Endothelial cell of umbilical vein (primary cell): ENCODE data around the gene BRICD5. TPM values are rescaled to one million over a fixed set of nuclear protein-coding genes. Genes with fewer than 3 reads are reported as not detected.

Source experiments
- BruUV-seq: library from RNA; stranded (reverse); fragments of 400-500 nt; replicated peaks from 2 replicates; lab custom pipeline; 2021; lab: Mats Ljungman, UMichigan
- CTCF ChIA-PET: fragments of 300-600, 350-600 bp; sonication (Branson Sonifier 250); formaldehyde crosslinking; loops from one replicate; lab custom pipeline; 2021; ENCODE audit warnings: antibody characterized with exemption, inconsistent platforms; lab: Charles Lee
- POLR2A ChIA-PET: fragments of 300-600, 350-600 bp; sonication (Branson Sonifier 250); formaldehyde crosslinking; loops from one replicate; lab custom pipeline; 2021; ENCODE audit warnings: antibody characterized with exemption, inconsistent platforms; lab: Charles Lee
- DNase-seq: peaks from one replicate; pipeline ENCODE4 v3.0.0-alpha.2; 2011; ENCODE audit warnings: low read depth, low spot score
- FAIRE-seq: peaks from 2 replicates; lab custom pipeline; 2011; peaks lifted over from hg19 to GRCh38; lab: Jason Lieb, UNC
- H2AFZ ChIP-seq: 2 replicates; pipeline ENCODE4 v1.6.0; 2012; ENCODE audit warnings: low read depth, low read length, control low read depth, inconsistent platforms
- H3K27ac ChIP-seq: 2 replicates; pipeline ENCODE4 v1.5.1; 2011; ENCODE audit warnings: low read depth, mild to moderate bottlenecking, control low read depth, low read length, moderate library complexity; ENCODE audit not compliant: insufficient read depth
- H3K27me3 ChIP-seq, 2 experiments: 2 replicates each; pipeline versions ENCODE4 v1.6.0 to v1.6.1; 2011; ENCODE audit warnings: low read length in 2 of 2, mixed read lengths in 1 of 2; ENCODE audit not compliant: control insufficient read depth in 2 of 2, insufficient read depth in 2 of 2
- H3K36me3 ChIP-seq, 2 experiments: 2 replicates in 1 of 2; 3 replicates in 1 of 2; pipeline ENCODE4 v1.5.1; 2011; ENCODE audit warnings: low read length in 2 of 2, mild to moderate bottlenecking in 1 of 2, moderate library complexity in 1 of 2; ENCODE audit not compliant: control insufficient read depth in 2 of 2, insufficient read depth in 2 of 2; ENCODE audit errors: extremely low read depth in 1 of 2
- H3K4me1 ChIP-seq: 3 replicates; pipeline ENCODE4 v1.5.1; 2011; ENCODE audit warnings: mild to moderate bottlenecking, low read length; ENCODE audit not compliant: control insufficient read depth, insufficient read depth; ENCODE audit errors: extremely low read depth
- H3K4me2 ChIP-seq: 2 replicates; pipeline ENCODE4 v1.6.1; 2011; ENCODE audit warnings: low read length, control low read depth, mixed read lengths; ENCODE audit not compliant: insufficient read depth
- H3K4me3 ChIP-seq, 3 experiments: fragments of 200-600 bp in 1 of 3; sonication (generic), shearing (Covaris generic) in 1 of 3; replicated peaks in 1 of 3; 2 replicates each; pipeline ENCODE4 v1.5.1; 2011 to 2016; ENCODE audit warnings: control low read depth in 3 of 3, low read length in 3 of 3, mild to moderate bottlenecking in 2 of 3, inconsistent platforms in 1 of 3, low read depth in 1 of 3, moderate library complexity in 1 of 3; ENCODE audit not compliant: insufficient read depth in 1 of 3
- H3K79me2 ChIP-seq: 2 replicates; pipeline ENCODE4 v1.6.0; 2012; ENCODE audit warnings: low read length, inconsistent platforms; ENCODE audit not compliant: control insufficient read depth, insufficient read depth
- H3K9ac ChIP-seq: replicated peaks from 2 replicates; pipeline ENCODE3; 2011; ENCODE audit warnings: low read length, control low read depth; ENCODE audit not compliant: insufficient read depth; ENCODE audit errors: extremely low read depth
- H3K9me1 ChIP-seq: replicated peaks from 3 replicates; pipeline ENCODE4 v1.6.0; 2011; ENCODE audit warnings: mild to moderate bottlenecking, low read length; ENCODE audit not compliant: control insufficient read depth, insufficient read depth; ENCODE audit errors: extremely low read depth
- H3K9me3 ChIP-seq: replicated peaks from 2 replicates; pipeline ENCODE4 v1.5.1; 2012; ENCODE audit warnings: low read length, inconsistent platforms; ENCODE audit not compliant: control insufficient read depth, insufficient read depth
- H4K20me1 ChIP-seq: replicated peaks from 2 replicates; pipeline ENCODE3; 2011; ENCODE audit warnings: mild to moderate bottlenecking, low read length; ENCODE audit not compliant: control insufficient read depth, insufficient read depth; ENCODE audit errors: extremely low read depth
- CTCF ChIP-seq, 2 donors: IDR thresholded peaks; 1 replicate in 1 of 2; 2 replicates in 1 of 2; pipeline ENCODE4 v1.5.1; 2011; ENCODE audit warnings: low read length in 2 of 2, mild to moderate bottlenecking in 2 of 2, moderate library complexity in 2 of 2, control low read depth in 1 of 2, inconsistent platforms in 1 of 2, low read depth in 1 of 2; ENCODE audit not compliant: insufficient read depth in 1 of 2; ENCODE audit errors: extremely low read depth in 1 of 2
- FOS ChIP-seq: IDR thresholded peaks from 2 replicates; pipeline ENCODE4 v1.6.1; 2011; ENCODE audit warnings: mild to moderate bottlenecking, low read length, moderate library complexity, borderline replicate concordance; ENCODE audit not compliant: insufficient read depth
- GATA2 ChIP-seq: IDR thresholded peaks from 2 replicates; pipeline ENCODE4 v1.7.0; 2011; ENCODE audit warnings: low read depth, mild to moderate bottlenecking, moderate library complexity, mixed read lengths, low read length; ENCODE audit not compliant: insufficient read length, insufficient read depth
- POLR2AphosphoS5 ChIP-seq: IDR thresholded peaks from 2 replicates; pipeline ENCODE4 v1.6.1; 2012; ENCODE audit warnings: low read depth, mild to moderate bottlenecking, control low read depth, low read length, moderate library complexity; ENCODE audit not compliant: insufficient read depth
- dilution Hi-C: fragments of 300-500 bp; cut with MboI; formaldehyde crosslinking; loops from one replicate; pipeline ENCODE4 v1.15.0; 2019; ENCODE audit warnings: low sequenced_read_pairs; ENCODE audit not compliant: extremely low pct_ligation_motif_present
- intact Hi-C: fragments of 100-400 bp; cut with micrococcal nuclease; formaldehyde crosslinking; loops from one replicate; pipeline ENCODE4 v1.10.0; 2022
- polyA plus RNA-seq, 4 experiments: library from polyadenylated mRNA; depleted of rRNA in 3 of 4; stranded (reverse) in 3 of 4; unstranded in 1 of 4; fragments of >200 nt; gene quantifications; 2 replicates each; pipeline versions ENCODE4 v1.2.1 to v1.2.3, GENCODE V29; 2011 to 2012; ENCODE audit warnings: missing spikeins in 1 of 4
- total RNA-seq: library from RNA; stranded (reverse); gene quantifications from 2 replicates; pipeline ENCODE4 v1.2.3, GENCODE V29; 2021

BRICD5 gene
- total and polyA plus RNA-seq, 2 donors (not counting 3 experiments of a cell fraction or from before 2014, with no cell fraction given), result 5.6 to 8.4 TPM

- H4K20me1 ChIP-seq, result no peaks in the 10 kb centered on the region
- TF ChIP-seq GATA2 (no peak), POLR2AphosphoS5 (no peak)
- dilution Hi-C loops (no loop called here), intact Hi-C loops (no loop called here)
- no TSS peak for BruUV-seq
- no peak overlapping the region for H3K4me2 ChIP-seq
- POLR2A ChIA-PET, result no interaction called here
- H3K9ac ChIP-seq, result no peak overlapping the region
- no peaks in the 10 kb centered on the region for H3K27me3 ChIP-seq
- H3K36me3 ChIP-seq, result peaks cover 13 to 22% of the 10 kb centered on the region in 2 experiments
- CTCF ChIA-PET, result no interaction called here
- no peaks in the 10 kb centered on the region for H3K79me2 ChIP-seq
- no peaks in the 10 kb centered on the region for H3K9me3 ChIP-seq
- no peaks in the 10 kb centered on the region for H3K9me1 ChIP-seq
- DNase-seq, result no peak
- FAIRE-seq, result no peak
- no peak overlapping the region for H2AFZ ChIP-seq
- no peak overlapping the region for H3K27ac ChIP-seq
- no peak overlapping the region for H3K4me3 ChIP-seq
- H3K4me1 ChIP-seq, result no peaks in the 10 kb centered on the region
Measured at GRCh38 chr16:2179576-2179975, 31.1 kb downstream of the BRICD5 start.

GRCh38 chr16:2179107-2179501 lies 31.6 kb downstream of the BRICD5 start:
- Histone ChIP-seq H2AFZ (no peak overlapping the region), H3K79me2 (peaks cover 1% of the 10 kb centered on the region), H3K36me3 (peaks cover 16 to 27% of the 10 kb centered on the region in 2 experiments), H3K4me1 (no peaks in the 10 kb centered on the region), H3K9me3 (no peaks in the 10 kb centered on the region), H3K27ac (no peak overlapping the region), H3K4me2 (no peak overlapping the region), H3K9ac (no peak overlapping the region), H4K20me1 (no peaks in the 10 kb centered on the region), H3K4me3 (no peak overlapping the region), H3K9me1 (no peaks in the 10 kb centered on the region), H3K27me3 (no peaks in the 10 kb centered on the region)
- ChIA-PET CTCF (no interaction called here), POLR2A (no interaction called here)
- FAIRE-seq (no peak), DNase-seq (no peak)
- intact Hi-C loops, result no loop called here
- TF ChIP-seq CTCF (IDR thresholded peaks at IDR 0.05; ENCODE audit: extremely low read depth in 1 of 2, insufficient read depth in 1 of 2, low read depth in 1 of 2, low read length in 2 of 2) (no peak), FOS (no peak)
- dilution Hi-C loops, result no loop called here
- BruUV-seq, result no TSS peak
